K562 (cell line): ENCODE measurements around the gene P3H4. TPM values are rescaled to one million over a fixed set of nuclear protein-coding genes. Genes with fewer than 3 reads are reported as not detected.

Source experiments
- BRD9 ChIP-seq: fragments of 450-650 bp; IDR thresholded peaks from 2 replicates; pipeline ENCODE4 v1.6.1; 2018; ENCODE audit warnings: low read depth; ENCODE audit not compliant: partially characterized antibody
- CBFB ChIP-seq: sonication (generic); formaldehyde crosslinking; IDR thresholded peaks from 2 replicates; pipeline ENCODE4 v1.4.0; 2020; ENCODE audit warnings: mild to moderate bottlenecking, missing genetic modification reagents
- DMBX1 ChIP-seq: fragments of 250-450 bp; sonication (Bioruptor Pico); IDR thresholded peaks from 2 replicates; pipeline ENCODE4 v1.8.0; 2022; ENCODE audit warnings: inconsistent platforms, mild to moderate bottlenecking, moderate library complexity, borderline replicate concordance
- DPF2 ChIP-seq: fragments of 450-650 bp; IDR thresholded peaks from 2 replicates; pipeline ENCODE4 v1.6.1; 2016
- HMGN3 ChIP-seq: IDR thresholded peaks from 2 replicates; pipeline ENCODE4 v1.6.1; 2011; ENCODE audit warnings: borderline replicate concordance, low read depth, mild to moderate bottlenecking, mixed read lengths, low read length; ENCODE audit not compliant: insufficient read length; ENCODE audit errors: extremely low read depth
- KDM4B ChIP-seq, 2 experiments: fragments of 450-650 bp in 1 of 2; sonication (generic) in 1 of 2; IDR thresholded peaks; 2 replicates each; pipeline ENCODE4 v1.6.1; 2016 to 2017; ENCODE audit warnings: borderline replicate concordance in 2 of 2, antibody characterized with exemption in 1 of 2, low read depth in 1 of 2, mild to moderate bottlenecking in 1 of 2
- NCOR1 ChIP-seq: fragments of 450-650 bp; IDR thresholded peaks from 2 replicates; pipeline ENCODE4 v1.6.1; 2016; ENCODE audit warnings: mild to moderate bottlenecking, moderate library complexity
- NONO ChIP-seq, 2 experiments: fragments of 200-400 bp in 1 of 2; fragments of 450-650 bp in 1 of 2; formaldehyde crosslinking in 1 of 2; IDR thresholded peaks; 2 replicates each; pipeline ENCODE4 v1.6.1; 2017; ENCODE audit warnings: low read depth in 2 of 2, mild to moderate bottlenecking in 2 of 2, moderate library complexity in 2 of 2, low read length in 1 of 2
- PHF8 ChIP-seq: fragments of 200-600 bp; sonication (generic); IDR thresholded peaks from 2 replicates; pipeline ENCODE4 v1.6.1; 2012; ENCODE audit warnings: mixed run types, mild to moderate bottlenecking, inconsistent platforms, low read length, moderate library complexity, borderline replicate concordance
- RB1 ChIP-seq: fragments of 450-650 bp; IDR thresholded peaks from 2 replicates; pipeline ENCODE4 v1.6.1; 2017; ENCODE audit warnings: low read depth, mild to moderate bottlenecking
- SMC3 ChIP-seq: conservative IDR thresholded peaks from 2 replicates; pipeline ENCODE4 v1.6.1; 2011; ENCODE audit warnings: low read depth, low read length, improper control_type of control experiment; ENCODE audit not compliant: insufficient read depth
- SRF ChIP-seq, 2 experiments: fragments of 250-450, 450-650 bp in 1 of 2; sonication (Bioruptor Pico) in 1 of 2; sonication (generic) in 1 of 2; formaldehyde crosslinking; IDR thresholded peaks; 2 replicates each; pipeline versions ENCODE4 v1.5.0 to v1.5.1; 2020 to 2022; ENCODE audit warnings: mild to moderate bottlenecking in 1 of 2, missing genetic modification reagents in 1 of 2
- TEAD4 ChIP-seq, 2 experiments: sonication (generic) in 1 of 2; formaldehyde crosslinking in 1 of 2; IDR thresholded peaks; 2 replicates each; pipeline versions ENCODE4 v1.6.1 to v1.8.0; 2012 to 2022; ENCODE audit warnings: borderline replicate concordance in 1 of 2, inconsistent platforms in 1 of 2, low read length in 1 of 2, mild to moderate bottlenecking in 1 of 2, missing genetic modification reagents in 1 of 2
- U2AF2 ChIP-seq: fragments of 200-400 bp; formaldehyde crosslinking; optimal IDR thresholded peaks from 2 replicates; pipeline ENCODE3; 2017; ENCODE audit warnings: low read depth, mild to moderate bottlenecking, low read length
- ZNF143 ChIP-seq: sonication (generic); formaldehyde crosslinking; IDR thresholded peaks from 2 replicates; pipeline ENCODE4 v1.9.0; 2022; ENCODE audit warnings: mild to moderate bottlenecking, missing genetic modification reagents
- ZNF165 ChIP-seq: fragments of 250-450 bp; sonication (Bioruptor Pico); IDR thresholded peaks from 2 replicates; pipeline ENCODE4 v1.4.0; 2020; ENCODE audit warnings: borderline replicate concordance
- ZNF354B ChIP-seq: fragments of 250-450 bp; sonication (Bioruptor Pico); IDR thresholded peaks from 2 replicates; pipeline ENCODE4 v1.4.0; 2020
- ZNF586 ChIP-seq: fragments of 450-650 bp; formaldehyde crosslinking; conservative IDR thresholded peaks from 2 replicates; pipeline ENCODE4 v1.4.0; 2020; ENCODE audit warnings: mild to moderate bottlenecking, moderate library complexity
- ZZZ3 ChIP-seq: fragments of 450-650 bp; IDR thresholded peaks from 2 replicates; pipeline ENCODE4 v1.6.1; 2016; ENCODE audit warnings: antibody characterized with exemption, mild to moderate bottlenecking, moderate library complexity
- polyA plus RNA-seq, 8 experiments: library from polyadenylated mRNA; depleted of rRNA in 4 of 8; stranded (reverse) in 5 of 8; unstranded in 3 of 8; fragments of >200 nt; fragmentation: Nextera tagmentation in 2 of 8; fragmentation: Illumina TruSeq in 1 of 8; extraction: Ambion mirVana in 2 of 8; extraction: Trizol in 1 of 8; gene quantifications; 2 replicates each; pipeline versions ENCODE4 v1.2.1 to v1.2.3, GENCODE V29; 2011 to 2014; ENCODE audit warnings: inconsistent platforms in 1 of 8, missing spikeins in 1 of 8
- total RNA-seq, 7 experiments: library from RNA; depleted of rRNA in 6 of 7; stranded (reverse); fragments of >200 nt in 6 of 7; fragmentation: Illumina TruSeq in 2 of 7; extraction: Trizol in 2 of 7; gene quantifications; 2 replicates each; pipeline versions ENCODE4 v1.2.1 to v1.2.3, GENCODE V29; 2011 to 2021; ENCODE audit warnings: low replicate concordance in 1 of 7
- TF ChIP-seq, protein P1 (sequence below): sonication (generic); formaldehyde crosslinking; IDR thresholded peaks from 2 replicates; pipeline ENCODE4 v1.8.1; 2022; ENCODE audit warnings: missing genetic modification reagents
- TF ChIP-seq, protein P2 (sequence below): sonication (generic); IDR thresholded peaks from 2 replicates; pipeline ENCODE4 v1.6.1; 2016
- TF ChIP-seq, protein P3 (sequence below): fragments of 450-650 bp; IDR thresholded peaks from 2 replicates; pipeline ENCODE4 v1.6.1; 2016; ENCODE audit warnings: missing biosample characterization, missing genetic modification characterization
- TF ChIP-seq, protein P4 (sequence below): sonication (generic); formaldehyde crosslinking; IDR thresholded peaks from 2 replicates; pipeline ENCODE4 v1.8.0; 2022; ENCODE audit warnings: mild to moderate bottlenecking, low read depth, missing genetic modification reagents

P3H4 gene
- total and polyA plus RNA-seq, 9 of the 15 experiments (the other 6 are each of a cell fraction or from before 2014, with no cell fraction given) = 0.10 to 3.7 (median 1.0) TPM

DNA sequence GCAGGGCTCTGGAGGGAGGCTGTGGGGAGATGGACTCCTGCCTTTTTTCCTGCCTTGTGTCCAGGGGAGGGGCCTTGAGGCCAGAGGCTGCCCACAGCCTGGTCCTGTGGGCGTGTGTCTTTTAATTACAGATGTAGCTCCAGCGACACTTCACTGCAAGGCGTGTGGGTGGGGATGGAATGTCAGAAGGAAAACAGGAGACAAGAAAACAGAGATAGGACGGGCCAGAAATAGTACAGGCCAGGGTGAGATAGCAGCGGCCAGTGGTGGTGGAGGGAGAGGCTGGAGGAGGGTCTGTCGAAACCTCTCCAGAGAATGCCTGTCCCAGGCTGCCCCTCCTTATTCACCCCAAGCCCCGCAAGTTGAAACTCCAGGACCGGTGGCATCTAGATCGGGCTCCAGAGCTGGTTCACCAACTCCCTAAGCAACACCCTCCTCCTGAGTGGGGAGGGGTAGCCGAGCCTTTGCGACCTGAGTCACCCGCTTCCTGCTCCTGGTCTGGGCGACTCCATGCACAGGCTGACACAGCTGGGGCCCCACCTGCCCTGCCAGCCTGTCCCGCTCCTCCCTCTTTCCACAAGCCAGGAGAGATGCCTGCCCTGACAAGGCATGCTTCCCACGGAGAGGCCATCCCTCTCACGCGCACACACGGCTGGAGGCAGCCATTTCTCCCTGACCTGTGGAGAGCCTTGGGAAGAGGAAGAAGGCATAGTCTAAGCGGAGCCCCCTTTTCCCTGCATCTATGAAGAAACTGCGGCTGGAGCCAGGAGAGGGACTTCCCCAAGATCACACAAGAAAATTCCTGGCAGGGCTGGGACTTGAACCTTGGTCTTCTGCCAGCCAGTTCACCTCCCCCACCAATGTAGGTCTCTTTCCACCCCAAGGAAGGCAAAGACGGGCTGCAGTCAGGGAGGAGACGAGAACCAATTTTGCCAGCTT is 18.6 kb downstream of the P3H4 start (continued):
- TF ChIP-seq HMGN3 (peak; percentile 55), NONO (IDR thresholded peaks at IDR 0.05; ENCODE audit: low read depth in 2 of 2, low read length in 1 of 2) (no peak), SRF (CRISPR knock-in tag; IDR thresholded peaks at IDR 0.05) (0 out of 4 replicates have a peak, but pooled peaks of 1 of the 2 experiments have one; percentile 39), ZNF354B (CRISPR knock-in tag) (no peak), KDM4B (IDR thresholded peaks at IDR 0.05; ENCODE audit: borderline replicate concordance in 2 of 2, low read depth in 1 of 2) (no peak), ZZZ3 (no peak), RB1 (peak; percentile 33; the same call in 1 of the 2 replicates), DMBX1 (CRISPR knock-in tag) (peak; percentile 29; the same call in 1 of the 2 replicates), ZNF165 (CRISPR knock-in tag) (no peak), U2AF2 (no peak), NCOR1 (peak; percentile 79), BRD9 (peak; percentile 41), ZNF143 (CRISPR knock-in tag) (no peak), DPF2 (peak; percentile 85), CBFB (CRISPR knock-in tag) (0 out of 2 replicates have a peak, but pooled peaks have one; percentile 34), PHF8 (peak; percentile 43; the same call in 1 of the 2 replicates), ZNF586 (CRISPR knock-in tag) (no peak), SMC3 (no peak), TEAD4 (IDR thresholded peaks at IDR 0.05; ENCODE audit: low read length) (peak; percentile 83), TEAD4 (CRISPR knock-in tag; IDR thresholded peaks at IDR 0.05; ENCODE audit: borderline replicate concordance) (no peak)
- TF ChIP-seq, protein P1, sequence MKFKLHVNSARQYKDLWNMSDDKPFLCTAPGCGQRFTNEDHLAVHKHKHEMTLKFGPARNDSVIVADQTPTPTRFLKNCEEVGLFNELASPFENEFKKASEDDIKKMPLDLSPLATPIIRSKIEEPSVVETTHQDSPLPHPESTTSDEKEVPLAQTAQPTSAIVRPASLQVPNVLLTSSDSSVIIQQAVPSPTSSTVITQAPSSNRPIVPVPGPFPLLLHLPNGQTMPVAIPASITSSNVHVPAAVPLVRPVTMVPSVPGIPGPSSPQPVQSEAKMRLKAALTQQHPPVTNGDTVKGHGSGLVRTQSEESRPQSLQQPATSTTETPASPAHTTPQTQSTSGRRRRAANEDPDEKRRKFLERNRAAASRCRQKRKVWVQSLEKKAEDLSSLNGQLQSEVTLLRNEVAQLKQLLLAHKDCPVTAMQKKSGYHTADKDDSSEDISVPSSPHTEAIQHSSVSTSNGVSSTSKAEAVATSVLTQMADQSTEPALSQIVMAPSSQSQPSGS = no peak
- TF ChIP-seq, protein P2, sequence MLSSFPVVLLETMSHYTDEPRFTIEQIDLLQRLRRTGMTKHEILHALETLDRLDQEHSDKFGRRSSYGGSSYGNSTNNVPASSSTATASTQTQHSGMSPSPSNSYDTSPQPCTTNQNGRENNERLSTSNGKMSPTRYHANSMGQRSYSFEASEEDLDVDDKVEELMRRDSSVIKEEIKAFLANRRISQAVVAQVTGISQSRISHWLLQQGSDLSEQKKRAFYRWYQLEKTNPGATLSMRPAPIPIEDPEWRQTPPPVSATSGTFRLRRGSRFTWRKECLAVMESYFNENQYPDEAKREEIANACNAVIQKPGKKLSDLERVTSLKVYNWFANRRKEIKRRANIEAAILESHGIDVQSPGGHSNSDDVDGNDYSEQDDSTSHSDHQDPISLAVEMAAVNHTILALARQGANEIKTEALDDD = no peak
- TF ChIP-seq, protein P3, sequence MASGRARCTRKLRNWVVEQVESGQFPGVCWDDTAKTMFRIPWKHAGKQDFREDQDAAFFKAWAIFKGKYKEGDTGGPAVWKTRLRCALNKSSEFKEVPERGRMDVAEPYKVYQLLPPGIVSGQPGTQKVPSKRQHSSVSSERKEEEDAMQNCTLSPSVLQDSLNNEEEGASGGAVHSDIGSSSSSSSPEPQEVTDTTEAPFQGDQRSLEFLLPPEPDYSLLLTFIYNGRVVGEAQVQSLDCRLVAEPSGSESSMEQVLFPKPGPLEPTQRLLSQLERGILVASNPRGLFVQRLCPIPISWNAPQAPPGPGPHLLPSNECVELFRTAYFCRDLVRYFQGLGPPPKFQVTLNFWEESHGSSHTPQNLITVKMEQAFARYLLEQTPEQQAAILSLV (tag) = no peak
- TF ChIP-seq, protein P4, sequence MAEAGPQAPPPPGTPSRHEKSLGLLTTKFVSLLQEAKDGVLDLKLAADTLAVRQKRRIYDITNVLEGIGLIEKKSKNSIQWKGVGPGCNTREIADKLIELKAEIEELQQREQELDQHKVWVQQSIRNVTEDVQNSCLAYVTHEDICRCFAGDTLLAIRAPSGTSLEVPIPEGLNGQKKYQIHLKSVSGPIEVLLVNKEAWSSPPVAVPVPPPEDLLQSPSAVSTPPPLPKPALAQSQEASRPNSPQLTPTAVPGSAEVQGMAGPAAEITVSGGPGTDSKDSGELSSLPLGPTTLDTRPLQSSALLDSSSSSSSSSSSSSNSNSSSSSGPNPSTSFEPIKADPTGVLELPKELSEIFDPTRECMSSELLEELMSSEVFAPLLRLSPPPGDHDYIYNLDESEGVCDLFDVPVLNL (CRISPR knock-in tag) = no peak
